ENCODE measurements around the gene EXOC3. TPM values are rescaled to one million over a fixed set of nuclear protein-coding genes. Genes with fewer than 3 reads are reported as not detected.

EXOC3 gene
- total RNA-seq, 2 donors from 2014 or later: 60.2 to 89.8 TPM

- H3K4me1 Mint-ChIP-seq (ENCODE audit: low read depth in 2 of 2): peaks cover 6 to 16% of the 10 kb centered on the region in 2 donors
Observed at GRCh38 chr5:475704-476101, 32.7 kb downstream of the EXOC3 start.

GRCh38 chr5:476102-476813, 33.3 kb downstream of the EXOC3 start:
- DNase-seq (ENCODE audit: low spot score) (no peak), ATAC-seq (no peak)
- Mint-ChIP-seq H3K27me3 (peaks cover 0 to 16% of the 10 kb centered on the region in 2 donors), H3K27ac (no peak overlapping the region), H3K4me3 (no peak overlapping the region), H3K36me3 (no peaks in the 10 kb centered on the region), H3K9me3 (no peaks in the 10 kb centered on the region), H3K4me1 (ENCODE audit: low read depth in 2 of 2) (peaks cover 6 to 16% of the 10 kb centered on the region in 2 donors)

More at GRCh38 chr5:475704-476101, 32.7 kb downstream of the EXOC3 start:
- Mint-ChIP-seq H3K27ac (no peak overlapping the region), H3K9me3 (no peaks in the 10 kb centered on the region), H3K4me3 (no peak overlapping the region), H3K36me3 (no peaks in the 10 kb centered on the region), H3K27me3 (peaks cover 0 to 16% of the 10 kb centered on the region in 2 donors)
- DNase-seq (ENCODE audit: low spot score) (peak; percentile 56), ATAC-seq (no peak)

- H3K27ac Mint-ChIP-seq: no peak overlapping the region
- H3K36me3 Mint-ChIP-seq: no peaks in the 10 kb centered on the region
- H3K4me1 Mint-ChIP-seq (ENCODE audit: low read depth in 2 of 2): peaks cover 3 to 11% of the 10 kb centered on the region in 2 donors
- ATAC-seq: no peak
- no peak for DNase-seq (ENCODE audit: low spot score)
- H3K27me3 Mint-ChIP-seq: peaks cover 0 to 16% of the 10 kb centered on the region in 2 donors
- no peaks in the 10 kb centered on the region for H3K9me3 Mint-ChIP-seq
- H3K4me3 Mint-ChIP-seq: no peak overlapping the region
Observed at GRCh38 chr5:476814-477175, 33.8 kb downstream of the EXOC3 start.

GRCh38 chr5:477247-477646, 34.3 kb downstream of the EXOC3 start:
- H3K27me3 Mint-ChIP-seq: peaks cover 0 to 16% of the 10 kb centered on the region in 2 donors
- no peak overlapping the region for H3K4me3 Mint-ChIP-seq
- no peaks in the 10 kb centered on the region for H3K9me3 Mint-ChIP-seq
- no peaks in the 10 kb centered on the region for H3K36me3 Mint-ChIP-seq
- no peak for DNase-seq (ENCODE audit: low spot score)
- no peak overlapping the region for H3K27ac Mint-ChIP-seq
- no peak for ATAC-seq
- H3K4me1 Mint-ChIP-seq (ENCODE audit: low read depth in 2 of 2): peaks cover 0 to 9% of the 10 kb centered on the region in 2 donors

GRCh38 chr5:477871-478270, 34.9 kb downstream of the EXOC3 start:
- peaks cover 0 to 9% of the 10 kb centered on the region in 2 donors for H3K4me1 Mint-ChIP-seq (ENCODE audit: low read depth in 2 of 2)
- peaks cover 0 to 16% of the 10 kb centered on the region in 2 donors for H3K27me3 Mint-ChIP-seq
- H3K4me3 Mint-ChIP-seq: no peak overlapping the region
- ATAC-seq: no peak
- H3K9me3 Mint-ChIP-seq: no peaks in the 10 kb centered on the region
- no peaks in the 10 kb centered on the region for H3K36me3 Mint-ChIP-seq
- DNase-seq (ENCODE audit: low spot score): no peak
- no peak overlapping the region for H3K27ac Mint-ChIP-seq

- H3K36me3 Mint-ChIP-seq: no peaks in the 10 kb centered on the region
Observed at GRCh38 chr5:478369-478981, 35.5 kb downstream of the EXOC3 start.

GRCh38 chr5:478982-479535, 36.1 kb downstream of the EXOC3 start:
- Mint-ChIP-seq H3K27me3 (peaks cover 0 to 14% of the 10 kb centered on the region in 2 donors), H3K4me1 (ENCODE audit: low read depth in 2 of 2) (peaks cover 0 to 7% of the 10 kb centered on the region in 2 donors), H3K4me3 (no peak overlapping the region), H3K36me3 (no peaks in the 10 kb centered on the region), H3K9me3 (no peaks in the 10 kb centered on the region), H3K27ac (no peak overlapping the region)
- ATAC-seq: no peak
- no peak for DNase-seq (ENCODE audit: low spot score)

More at GRCh38 chr5:478369-478981, 35.5 kb downstream of the EXOC3 start:
- Mint-ChIP-seq H3K27ac (no peak overlapping the region), H3K4me3 (no peak overlapping the region), H3K4me1 (ENCODE audit: low read depth in 2 of 2) (peaks cover 0 to 9% of the 10 kb centered on the region in 2 donors), H3K9me3 (no peaks in the 10 kb centered on the region), H3K27me3 (peaks cover 0 to 16% of the 10 kb centered on the region in 2 donors)
- DNase-seq (ENCODE audit: low spot score) (no peak), ATAC-seq (no peak)

- H3K27ac Mint-ChIP-seq: no peak overlapping the region
- ATAC-seq: no peak
- peaks cover 0 to 14% of the 10 kb centered on the region in 2 donors for H3K27me3 Mint-ChIP-seq
- no peak overlapping the region for H3K4me3 Mint-ChIP-seq
- no peak for DNase-seq (ENCODE audit: low spot score)
- H3K4me1 Mint-ChIP-seq (ENCODE audit: low read depth in 2 of 2): peaks cover 0 to 5% of the 10 kb centered on the region in 2 donors
- no peaks in the 10 kb centered on the region for H3K9me3 Mint-ChIP-seq
- H3K36me3 Mint-ChIP-seq: no peaks in the 10 kb centered on the region
Observed at GRCh38 chr5:479566-480319, 36.8 kb downstream of the EXOC3 start.

GRCh38 chr5:481347-481746, 38.4 kb downstream of the EXOC3 start:
- Mint-ChIP-seq H3K4me3 (no peak overlapping the region), H3K27ac (no peak overlapping the region), H3K36me3 (no peaks in the 10 kb centered on the region), H3K4me1 (ENCODE audit: low read depth in 2 of 2) (peaks cover 0 to 5% of the 10 kb centered on the region in 2 donors), H3K27me3 (peaks cover 0 to 9% of the 10 kb centered on the region in 2 donors), H3K9me3 (no peaks in the 10 kb centered on the region)
- ATAC-seq: no peak
- no peak for DNase-seq (ENCODE audit: low spot score)

- H3K4me3 Mint-ChIP-seq: no peak overlapping the region
- no peaks in the 10 kb centered on the region for H3K9me3 Mint-ChIP-seq
- no peak overlapping the region for H3K27ac Mint-ChIP-seq
- DNase-seq (ENCODE audit: low spot score) (no peak), ATAC-seq (no peak)
- H3K4me1 Mint-ChIP-seq (ENCODE audit: low read depth in 2 of 2): peaks cover 0 to 7% of the 10 kb centered on the region in 2 donors
- H3K27me3 Mint-ChIP-seq: peaks cover 0 to 8% of the 10 kb centered on the region in 2 donors
- no peaks in the 10 kb centered on the region for H3K36me3 Mint-ChIP-seq
Observed at GRCh38 chr5:482021-482420, 39.0 kb downstream of the EXOC3 start.

- ATAC-seq (no peak), DNase-seq (ENCODE audit: low spot score) (no peak)
- H3K36me3 Mint-ChIP-seq: no peaks in the 10 kb centered on the region
Observed at GRCh38 chr5:482506-482905, 39.5 kb downstream of the EXOC3 start.

GRCh38 chr5:483011-483410, 40.0 kb downstream of the EXOC3 start:
- Mint-ChIP-seq H3K9me3 (no peaks in the 10 kb centered on the region), H3K27me3 (no peaks in the 10 kb centered on the region), H3K36me3 (no peaks in the 10 kb centered on the region), H3K4me1 (ENCODE audit: low read depth in 2 of 2) (peaks cover 0 to 6% of the 10 kb centered on the region in 2 donors), H3K4me3 (no peak overlapping the region), H3K27ac (no peak overlapping the region)
- ATAC-seq: no peak
- no peak for DNase-seq (ENCODE audit: low spot score)

More at GRCh38 chr5:482506-482905, 39.5 kb downstream of the EXOC3 start:
- Mint-ChIP-seq H3K4me3 (no peak overlapping the region), H3K9me3 (no peaks in the 10 kb centered on the region), H3K27me3 (peaks cover 0 to 3% of the 10 kb centered on the region in 2 donors), H3K27ac (no peak overlapping the region), H3K4me1 (ENCODE audit: low read depth in 2 of 2) (peaks cover 0 to 8% of the 10 kb centered on the region in 2 donors)

- DNase-seq (ENCODE audit: low spot score) (peak; percentile 58), ATAC-seq (peak in 1 of 2 donors; percentile 41)
- Mint-ChIP-seq H3K4me3 (no peak overlapping the region), H3K9me3 (no peaks in the 10 kb centered on the region), H3K4me1 (ENCODE audit: low read depth in 2 of 2) (peaks cover 0 to 6% of the 10 kb centered on the region in 2 donors), H3K36me3 (no peaks in the 10 kb centered on the region), H3K27me3 (no peaks in the 10 kb centered on the region), H3K27ac (no peak overlapping the region)
Observed at GRCh38 chr5:483434-484140, 40.6 kb downstream of the EXOC3 start.
